ENCODE measurements around the gene FLRT3.

FLRT3 gene

GRCh38 chr20:14313341-14314020 is 23.9 kb downstream of the FLRT3 start:
- no peak for DNase-seq

GRCh38 chr20:14312001-14312400 is 25.4 kb downstream of the FLRT3 start:
- no peak for DNase-seq

- no peak for DNase-seq
Observed at GRCh38 chr20:14310977-14311627, 26.3 kb downstream of the FLRT3 start.

- DNase-seq: no peak
Observed at GRCh38 chr20:14307956-14308355, 29.5 kb downstream of the FLRT3 start.

- no peak for DNase-seq
Observed at GRCh38 chr20:14304472-14304871, 32.9 kb downstream of the FLRT3 start.

- no peak for DNase-seq
Observed at GRCh38 chr20:14303651-14304050, 33.8 kb downstream of the FLRT3 start.

- DNase-seq: no peak
Observed at GRCh38 chr20:14303106-14303505, 34.3 kb downstream of the FLRT3 start.

GRCh38 chr20:14299831-14300230 is 37.6 kb downstream of the FLRT3 start:
- no peak for DNase-seq

GRCh38 chr20:14295770-14296309 is 41.6 kb downstream of the FLRT3 start:
- no peak for DNase-seq

- DNase-seq: no peak
Observed at GRCh38 chr20:14295238-14295637, 42.2 kb downstream of the FLRT3 start.

GRCh38 chr20:14291502-14291901 is 45.9 kb downstream of the FLRT3 start:
- DNase-seq: no peak

GRCh38 chr20:14288341-14289330 is 48.8 kb downstream of the FLRT3 start:
- DNase-seq: no peak

- no peak for DNase-seq
Observed at GRCh38 chr20:14284443-14284842, 53.0 kb downstream of the FLRT3 start.

GRCh38 chr20:14282140-14282539 is 55.3 kb downstream of the FLRT3 start:
- DNase-seq: no peak

Data from NCI-H1092 treated with DMSO at 0.1 percent for 48 hours (cell line).